Activated CD4-positive, alpha-beta memory T cell treated with anti-CD3 and anti-CD28 coated beads for 36 hours (primary cell): ENCODE data around the gene SCUBE2. TPM values are rescaled to one million over a fixed set of nuclear protein-coding genes. Genes with fewer than 3 reads are reported as not detected.
"Not testable (repeated sequence)": the region's sequence is repeated elsewhere in the genome, so short reads cannot be mapped to it uniquely, and the experiment has no call there.

Experiments
- CTCF ChIA-PET: fragments of 350-600 bp; sonication (Branson Sonifier 250); formaldehyde crosslinking; loops from one replicate; lab custom pipeline; 2021; ENCODE audit warnings: antibody characterized with exemption, inconsistent platforms; lab: Charles Lee
- POLR2A ChIA-PET: fragments of 350-600 bp; sonication (Branson Sonifier 250); formaldehyde crosslinking; loops from one replicate; lab custom pipeline; 2021; ENCODE audit warnings: antibody characterized with exemption; lab: Charles Lee
- DNase-seq: peaks from one replicate; pipeline ENCODE4 v3.0.0-alpha.2; 2020
- H3K27ac Mint-ChIP-seq: one replicate; pipeline ENCODE4 v1.8.0; 2021; ENCODE audit warnings: mixed read lengths
- H3K27me3 Mint-ChIP-seq: one replicate; pipeline ENCODE4 v1.8.0; 2021; ENCODE audit warnings: mixed read lengths
- H3K36me3 Mint-ChIP-seq: one replicate; pipeline ENCODE4 v1.8.0; 2021; ENCODE audit warnings: mixed read lengths
- H3K4me1 Mint-ChIP-seq: one replicate; pipeline ENCODE4 v1.8.0; 2021; ENCODE audit warnings: low read depth, mixed read lengths
- H3K4me3 Mint-ChIP-seq: one replicate; pipeline ENCODE4 v1.8.0; 2021; ENCODE audit warnings: mild to moderate bottlenecking, mixed read lengths
- H3K9me3 Mint-ChIP-seq: one replicate; pipeline ENCODE4 v1.8.0; 2021; ENCODE audit warnings: mixed read lengths
- intact Hi-C: fragments of 100-400 bp; cut with micrococcal nuclease; formaldehyde crosslinking; loops from one replicate; pipeline ENCODE4 v1.15.1; 2023
- total RNA-seq, 2 experiments: library from RNA; stranded (reverse); gene quantifications; one replicate each; pipeline ENCODE4 v1.2.3, GENCODE V29; 2021

SCUBE2 gene
- total RNA-seq, 2 experiments from 2014 or later = not detected

- intact Hi-C loops = loop anchor here (1.0 to 5.0 kb wide), 6 partner anchors 19 to 461 kb away; partner anchors contain the start of genes DENND5A, TMEM9B and ZNF143
- Mint-ChIP-seq H3K4me1 (peaks cover 27% of the 10 kb centered on the region), H3K27me3 (peaks cover 37% of the 10 kb centered on the region), H3K36me3 (no peaks in the 10 kb centered on the region), H3K27ac (no peak overlapping the region), H3K9me3 (no peaks in the 10 kb centered on the region), H3K4me3 (no peak overlapping the region)
- POLR2A ChIA-PET = no interaction called here
- peak; percentile 75 for DNase-seq
- CTCF ChIA-PET = interaction anchor here (1.2 to 1.6 kb wide), 3 partner anchors 15 to 136 kb away, joined by 3 to 7 read pairs (median 5); no protein-coding TSS in a partner anchor
Observed at GRCh38 chr11:9001736-9002135, 89.7 kb downstream of the SCUBE2 start.

GRCh38 chr11:8998017-8998416 lies 93.4 kb downstream of the SCUBE2 start:
- peaks cover 18% of the 10 kb centered on the region for H3K4me1 Mint-ChIP-seq
- intact Hi-C loops = no loop called here
- peaks cover 24% of the 10 kb centered on the region for H3K27me3 Mint-ChIP-seq
- no peak for DNase-seq
- no peaks in the 10 kb centered on the region for H3K9me3 Mint-ChIP-seq
- POLR2A ChIA-PET = no interaction called here
- CTCF ChIA-PET = interaction anchor here (0.9 to 1.6 kb wide), 2 partner anchors 19 to 38 kb away, joined by 4 to 6 read pairs; no protein-coding TSS in a partner anchor
- H3K4me3 Mint-ChIP-seq = no peak overlapping the region
- H3K27ac Mint-ChIP-seq = no peak overlapping the region
- no peaks in the 10 kb centered on the region for H3K36me3 Mint-ChIP-seq

- intact Hi-C loops = no loop called here
- Mint-ChIP-seq H3K9me3 (no peaks in the 10 kb centered on the region), H3K4me1 (peaks cover 13% of the 10 kb centered on the region), H3K36me3 (no peaks in the 10 kb centered on the region), H3K27me3 (peaks cover 21% of the 10 kb centered on the region), H3K27ac (no peak overlapping the region), H3K4me3 (no peak overlapping the region)
- POLR2A ChIA-PET = no interaction called here
- no peak for DNase-seq
- CTCF ChIA-PET = interaction anchor here (0.9 to 1.6 kb wide), 2 partner anchors 19 to 38 kb away, joined by 4 to 6 read pairs; no protein-coding TSS in a partner anchor
Observed at GRCh38 chr11:8997451-8997850, 93.9 kb downstream of the SCUBE2 start.

- H3K4me3 Mint-ChIP-seq = no peak overlapping the region
- POLR2A ChIA-PET = no interaction called here
- DNase-seq = no peak
- no peaks in the 10 kb centered on the region for H3K9me3 Mint-ChIP-seq
- CTCF ChIA-PET = no interaction called here
- intact Hi-C loops = no loop called here
- no peak overlapping the region for H3K27ac Mint-ChIP-seq
- no peaks in the 10 kb centered on the region for H3K4me1 Mint-ChIP-seq
- no peaks in the 10 kb centered on the region for H3K36me3 Mint-ChIP-seq
- H3K27me3 Mint-ChIP-seq = peaks cover 12% of the 10 kb centered on the region
Observed at GRCh38 chr11:8989453-8989852, 101.9 kb downstream of the SCUBE2 start.

GRCh38 chr11:8988329-8989234 lies 102.8 kb downstream of the SCUBE2 start:
- intact Hi-C loops = no loop called here
- H3K4me1 Mint-ChIP-seq = peaks cover 3% of the 10 kb centered on the region
- H3K27me3 Mint-ChIP-seq = peaks cover 12% of the 10 kb centered on the region
- ChIA-PET CTCF (interaction anchor here (1.4 kb wide), 1 partner anchor 107 kb away, joined by 3 read pairs; no protein-coding TSS in a partner anchor), POLR2A (no interaction called here)
- H3K9me3 Mint-ChIP-seq = no peaks in the 10 kb centered on the region
- no peak for DNase-seq
- no peak overlapping the region for H3K4me3 Mint-ChIP-seq
- no peak overlapping the region for H3K27ac Mint-ChIP-seq
- no peaks in the 10 kb centered on the region for H3K36me3 Mint-ChIP-seq

GRCh38 chr11:8987446-8987845 lies 104.0 kb downstream of the SCUBE2 start:
- H3K36me3 Mint-ChIP-seq = no peaks in the 10 kb centered on the region
- H3K4me1 Mint-ChIP-seq = peaks cover 3% of the 10 kb centered on the region
- H3K4me3 Mint-ChIP-seq = no peak overlapping the region
- intact Hi-C loops = no loop called here
- no peaks in the 10 kb centered on the region for H3K9me3 Mint-ChIP-seq
- POLR2A ChIA-PET = no interaction called here
- CTCF ChIA-PET = interaction anchor here (0.9 to 1.4 kb wide), 3 partner anchors 28 to 150 kb away, joined by 3 read pairs; no protein-coding TSS in a partner anchor
- no peak for DNase-seq
- H3K27ac Mint-ChIP-seq = no peak overlapping the region
- H3K27me3 Mint-ChIP-seq = peaks cover 12% of the 10 kb centered on the region

- POLR2A ChIA-PET, intact Hi-C loops: not testable (repeated sequence)
- peaks cover 11% of the 10 kb centered on the region for H3K27me3 Mint-ChIP-seq
Observed at GRCh38 chr11:8986772-8987171, 104.6 kb downstream of the SCUBE2 start.

GRCh38 chr11:8985462-8985861 lies 105.9 kb downstream of the SCUBE2 start:
- no peak overlapping the region for H3K4me3 Mint-ChIP-seq
- H3K36me3 Mint-ChIP-seq = no peaks in the 10 kb centered on the region
- H3K27me3 Mint-ChIP-seq = peaks cover 9% of the 10 kb centered on the region
- CTCF ChIA-PET = interaction anchor here (0.6 kb wide), 1 partner anchor 169 kb away, joined by 3 read pairs; no protein-coding TSS in a partner anchor
- intact Hi-C loops = no loop called here
- H3K4me1 Mint-ChIP-seq = peaks cover 3% of the 10 kb centered on the region
- no peak overlapping the region for H3K27ac Mint-ChIP-seq
- DNase-seq = no peak
- H3K9me3 Mint-ChIP-seq = no peaks in the 10 kb centered on the region
- POLR2A ChIA-PET = interaction anchor here (0.6 kb wide), 1 partner anchor 488 kb away, joined by 3 read pairs; no protein-coding TSS in a partner anchor

More at GRCh38 chr11:8986772-8987171, 104.6 kb downstream of the SCUBE2 start:
- not testable (repeated sequence) for H3K4me1 Mint-ChIP-seq, DNase-seq, H3K27ac Mint-ChIP-seq, H3K9me3 Mint-ChIP-seq, H3K36me3 Mint-ChIP-seq, H3K4me3 Mint-ChIP-seq
- CTCF ChIA-PET = interaction anchor here (1.2 kb wide), 1 partner anchor 27 kb away, joined by 3 read pairs; no protein-coding TSS in a partner anchor

GRCh38 chr11:8983552-8983951 lies 107.8 kb downstream of the SCUBE2 start:
- DNase-seq = peak; percentile 53
- intact Hi-C loops = loop anchor here (2.0 kb wide), 1 partner anchor 17 kb away; no protein-coding TSS in a partner anchor
- Mint-ChIP-seq H3K4me1 (peaks cover 3% of the 10 kb centered on the region), H3K4me3 (no peak overlapping the region), H3K27ac (no peak overlapping the region), H3K36me3 (no peaks in the 10 kb centered on the region), H3K9me3 (no peaks in the 10 kb centered on the region), H3K27me3 (no peaks in the 10 kb centered on the region)
- POLR2A ChIA-PET = no interaction called here
- CTCF ChIA-PET = no interaction called here

GRCh38 chr11:8980485-8980884 lies 110.9 kb downstream of the SCUBE2 start:
- Mint-ChIP-seq H3K4me1 (peaks cover 3% of the 10 kb centered on the region), H3K9me3 (no peaks in the 10 kb centered on the region), H3K4me3 (no peak overlapping the region), H3K27ac (no peak overlapping the region), H3K27me3 (no peaks in the 10 kb centered on the region), H3K36me3 (no peaks in the 10 kb centered on the region)
- ChIA-PET CTCF (interaction anchor here (0.6 kb wide), 1 partner anchor 11 kb away, joined by 6 read pairs; no protein-coding TSS in a partner anchor), POLR2A (no interaction called here)
- intact Hi-C loops = no loop called here
- no peak for DNase-seq

- CTCF ChIA-PET, H3K9me3 Mint-ChIP-seq, intact Hi-C loops, H3K4me1 Mint-ChIP-seq, POLR2A ChIA-PET, H3K27ac Mint-ChIP-seq, H3K27me3 Mint-ChIP-seq, H3K4me3 Mint-ChIP-seq, H3K36me3 Mint-ChIP-seq, DNase-seq: not testable (repeated sequence)
Observed at GRCh38 chr11:8979365-8979764, 112.0 kb downstream of the SCUBE2 start.

- DNase-seq = no peak
- no peaks in the 10 kb centered on the region for H3K9me3 Mint-ChIP-seq
- POLR2A ChIA-PET = no interaction called here
- CTCF ChIA-PET = interaction anchor here (2.0 kb wide), 1 partner anchor 13 kb away, joined by 4 read pairs; no protein-coding TSS in a partner anchor
- no peak overlapping the region for H3K4me3 Mint-ChIP-seq
- H3K4me1 Mint-ChIP-seq = no peaks in the 10 kb centered on the region
- peaks cover 1% of the 10 kb centered on the region for H3K36me3 Mint-ChIP-seq
- H3K27ac Mint-ChIP-seq = no peak overlapping the region
- intact Hi-C loops = no loop called here
- no peaks in the 10 kb centered on the region for H3K27me3 Mint-ChIP-seq
Observed at GRCh38 chr11:8973121-8973520, 118.3 kb downstream of the SCUBE2 start.
